ENCODE results near the gene ZNF418. TPM values are rescaled to one million over a fixed set of nuclear protein-coding genes. Genes with fewer than 3 reads are reported as not detected.
A peak's percentile ranks its signal among the peaks of the same experiment; 100 is the strongest.

Gene ZNF418
- total and polyA plus RNA-seq, 2 of the 8 experiments (the other 6 are each of a cell fraction or from before 2014, with no cell fraction given) = 10.5 to 18.8 TPM

DNA sequence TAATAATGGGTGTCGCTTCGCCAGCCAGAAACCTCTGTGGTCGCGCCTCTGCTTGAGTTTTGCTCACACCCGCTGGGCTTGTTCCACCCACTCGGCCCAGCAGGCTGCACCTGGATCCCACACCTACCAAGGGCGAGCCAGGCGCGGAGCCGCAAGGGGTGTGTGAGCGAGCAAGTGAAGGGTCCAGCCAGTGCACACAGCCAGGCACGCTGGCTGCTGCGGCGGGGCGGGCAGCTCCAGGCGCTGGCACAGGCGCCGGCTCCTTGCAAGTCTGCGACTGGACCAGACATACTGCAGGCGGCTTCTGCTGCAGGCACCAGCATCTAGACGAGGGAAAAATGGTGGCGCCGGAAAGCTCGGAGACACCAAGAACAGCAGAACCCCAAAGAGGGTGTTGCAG lies 14.1 kb upstream of the ZNF418 start:
- H2BK15ac ChIP-seq (ENCODE audit: low read length) = no peak overlapping the region
- H3K79me1 ChIP-seq (ENCODE audit: low read depth, low read length) = peaks cover 19% of the 10 kb centered on the region
- no peak for TF ChIP-seq SP4 (IDR thresholded peaks at IDR 0.05; ENCODE audit: low read length)
- no peak for TF ChIP-seq POLR2AphosphoS5 (IDR thresholded peaks at IDR 0.05; ENCODE audit: low read depth, low read length)
- no peak for TF ChIP-seq GTF2F1 (IDR thresholded peaks at IDR 0.05; ENCODE audit: borderline replicate concordance, low read depth, low read length)
- TF ChIP-seq, protein P1, sequence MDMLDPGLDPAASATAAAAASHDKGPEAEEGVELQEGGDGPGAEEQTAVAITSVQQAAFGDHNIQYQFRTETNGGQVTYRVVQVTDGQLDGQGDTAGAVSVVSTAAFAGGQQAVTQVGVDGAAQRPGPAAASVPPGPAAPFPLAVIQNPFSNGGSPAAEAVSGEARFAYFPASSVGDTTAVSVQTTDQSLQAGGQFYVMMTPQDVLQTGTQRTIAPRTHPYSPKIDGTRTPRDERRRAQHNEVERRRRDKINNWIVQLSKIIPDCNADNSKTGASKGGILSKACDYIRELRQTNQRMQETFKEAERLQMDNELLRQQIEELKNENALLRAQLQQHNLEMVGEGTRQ (IDR thresholded peaks at IDR 0.05; ENCODE audit: low read length) = no peak
- TF ChIP-seq SAP30 (IDR thresholded peaks at IDR 0.05; ENCODE audit: insufficient read depth, insufficient replicate concordance, low read length) = no peak
- no peak for TF ChIP-seq SP1 (IDR thresholded peaks at IDR 0.05; ENCODE audit: low read depth, low read length)
- TF ChIP-seq TEAD4 (IDR thresholded peaks at IDR 0.05; ENCODE audit: low read depth, low read length) = no peak
- no peak for TF ChIP-seq SUZ12 (IDR thresholded peaks at IDR 0.05; ENCODE audit: low read length)
- H2AFZ ChIP-seq (ENCODE audit: low read length) = no peak overlapping the region
- no peak overlapping the region for H3K4ac ChIP-seq (replicated peaks; ENCODE audit: insufficient read length, low read depth, low read length)
- H3K9me3 ChIP-seq (ENCODE audit: insufficient read depth in 2 of 2, low read depth in 1 of 2, low read length in 1 of 2) = peaks cover 37 to 44% of the 10 kb centered on the region in 2 experiments
- H3K36me3 ChIP-seq (ENCODE audit: control insufficient read depth in 2 of 4, insufficient read depth in 4 of 4, low read length in 3 of 4) = 0 out of 8 replicates have a peak, but pooled peaks cover 0 to under 1% (median 0%) of the 10 kb centered on the region in 4 experiments
- peaks cover 0 to 7% of the 10 kb centered on the region in 2 experiments for H4K20me1 ChIP-seq (replicated peaks in 1 of 2; ENCODE audit: control insufficient read depth in 1 of 2, insufficient read depth in 2 of 2, low read length in 2 of 2)
- H3K23ac ChIP-seq (ENCODE audit: insufficient read length) = no peak overlapping the region
- H2BK5ac ChIP-seq (ENCODE audit: low read depth, low read length) = no peak overlapping the region
- H4K5ac ChIP-seq (ENCODE audit: insufficient read length, low read depth, low read length) = no peak overlapping the region
- no peak overlapping the region for H3K56ac ChIP-seq (replicated peaks; ENCODE audit: insufficient read length, low read depth, low read length)
- WGBS, 2 experiments (ENCODE audit: extremely low coverage in 1 of 2, insufficient coverage in 1 of 2, insufficient read length in 1 of 2, insufficient replicate concordance in 2 of 2, low coverage in 1 of 2, low lambda C conversion rate in 2 of 2, missing lambda C conversion rate in 1 of 2) = 94% methylated on average over 24 of the region's 24 CpGs; no CpG with 5 or more reads in 1 of the 2 experiments
- no peaks in the 10 kb centered on the region for H3K27me3 ChIP-seq (replicated peaks in 1 of 4; ENCODE audit: control insufficient read depth in 3 of 4, extremely low read depth in 1 of 4, insufficient read depth in 3 of 4, low read length in 3 of 4)
- no peak overlapping the region for H3K4me3 ChIP-seq (ENCODE audit: extremely low read depth in 1 of 4, insufficient read depth in 2 of 4, low read depth in 3 of 4, low read length in 4 of 4)
- no peak overlapping the region for H3K4me2 ChIP-seq (ENCODE audit: insufficient read depth in 1 of 2, low read depth in 2 of 2, low read length in 2 of 2)
- no peak overlapping the region for H2AK5ac ChIP-seq (ENCODE audit: low read depth, low read length)
- H3K9ac ChIP-seq (replicated peaks in 1 of 4; ENCODE audit: extremely low read depth in 1 of 4, low read depth in 3 of 4, low read length in 3 of 4) = no peak overlapping the region
- H3K4me1 ChIP-seq (replicated peaks in 1 of 4; ENCODE audit: control insufficient read depth in 3 of 4, insufficient read depth in 4 of 4, low read length in 3 of 4) = peaks cover 0 to 9% (median 2%) of the 10 kb centered on the region in 4 experiments; a peak in 5 of 7 replicates
- no peak for DNase-seq (ENCODE audit: low read depth in 1 of 2, low spot score in 2 of 2)
- no peak overlapping the region for H3K27ac ChIP-seq (ENCODE audit: low read depth, low read length)
- POLR2A ChIA-PET (ENCODE audit: partially characterized antibody) = interaction anchor here (0.6 to 2.3 kb wide), 8 partner anchors 14 to 517 kb away, joined by 3 to 8 read pairs (median 4); partner anchors contain the start of genes ZNF417, ZNF418 and ZNF606
- peaks cover 21 to 31% of the 10 kb centered on the region in 2 experiments for H3K79me2 ChIP-seq (ENCODE audit: control insufficient read depth in 1 of 2, insufficient read depth in 2 of 2, low read length in 2 of 2)
- no peak overlapping the region for H2BK120ac ChIP-seq (replicated peaks; ENCODE audit: low read depth, low read length)
- CTCF ChIA-PET (ENCODE audit: partially characterized antibody) = interaction anchor here (1.1 to 1.8 kb wide), 2 partner anchors 18 to 37 kb away, joined by 3 to 4 read pairs; no protein-coding TSS in a partner anchor
- H3K18ac ChIP-seq (ENCODE audit: extremely low read depth, low read length) = no peak overlapping the region
- peak overlapping the region; percentile 83; the same call in 1 of the 2 replicates for H4K8ac ChIP-seq (ENCODE audit: extremely low read depth, insufficient read depth, low read length)
- H2BK12ac ChIP-seq (ENCODE audit: low read depth, low read length) = no peak overlapping the region
- H4K91ac ChIP-seq (replicated peaks; ENCODE audit: insufficient read length, low read length) = no peak overlapping the region
- no peak overlapping the region for H3K14ac ChIP-seq (ENCODE audit: insufficient read length)
- H3K23me2 ChIP-seq (ENCODE audit: low read depth, low read length) = peaks cover 5% of the 10 kb centered on the region; the same call in 1 of the 2 replicates
- H2BK20ac ChIP-seq (ENCODE audit: low read length) = no peak overlapping the region
- FAIRE-seq = no peak
